ENCODE measurements around the gene AIRE.
"Not testable (repeated sequence)": the region's sequence is repeated elsewhere in the genome, so short reads cannot be mapped to it uniquely, and the experiment has no call there.

Gene AIRE

DNA sequence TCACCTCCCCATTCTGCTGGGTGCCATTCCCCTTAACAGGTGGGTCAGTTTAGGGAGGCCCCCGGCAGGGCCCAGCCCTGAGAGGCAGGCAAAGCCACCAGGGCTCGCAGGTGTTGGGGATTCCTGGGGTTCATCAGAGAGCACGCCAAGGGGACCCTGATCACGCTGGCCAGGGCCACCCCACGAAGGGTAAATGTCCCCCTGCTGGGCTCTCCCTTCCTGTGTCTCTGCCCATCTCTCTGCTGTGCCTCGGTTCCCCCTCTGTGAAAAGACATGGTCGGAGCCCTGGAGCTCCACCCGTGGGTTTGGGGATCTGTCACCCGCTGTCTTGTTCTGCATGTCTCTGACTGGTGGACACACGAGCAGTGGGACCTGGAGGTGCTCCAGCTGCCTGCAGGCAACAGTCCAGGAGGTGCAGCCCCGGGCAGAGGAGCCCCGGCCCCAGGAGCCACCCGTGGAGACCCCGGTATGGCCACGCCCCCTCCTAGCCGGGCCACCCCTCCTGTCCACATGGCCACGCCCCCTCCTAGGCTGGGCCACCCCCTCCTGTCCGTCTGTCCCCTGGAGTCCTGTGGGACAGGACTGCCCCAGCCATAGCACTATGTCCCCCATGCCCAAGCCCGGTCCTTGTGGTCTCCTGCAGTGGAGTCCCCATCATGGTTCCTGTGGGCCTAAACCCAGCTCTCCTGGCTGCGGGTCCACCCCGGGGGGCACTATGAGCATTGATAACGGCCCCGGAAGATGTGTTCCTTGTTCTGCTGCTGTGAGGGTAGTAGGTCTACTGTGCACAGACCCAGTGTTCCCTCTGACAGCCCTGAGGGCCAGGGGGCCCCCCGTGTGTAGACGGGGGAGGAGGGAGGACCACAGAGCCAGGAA, 6.5 kb downstream of the AIRE start:
- no peak for DNase-seq (ENCODE audit: low read depth)

DNA sequence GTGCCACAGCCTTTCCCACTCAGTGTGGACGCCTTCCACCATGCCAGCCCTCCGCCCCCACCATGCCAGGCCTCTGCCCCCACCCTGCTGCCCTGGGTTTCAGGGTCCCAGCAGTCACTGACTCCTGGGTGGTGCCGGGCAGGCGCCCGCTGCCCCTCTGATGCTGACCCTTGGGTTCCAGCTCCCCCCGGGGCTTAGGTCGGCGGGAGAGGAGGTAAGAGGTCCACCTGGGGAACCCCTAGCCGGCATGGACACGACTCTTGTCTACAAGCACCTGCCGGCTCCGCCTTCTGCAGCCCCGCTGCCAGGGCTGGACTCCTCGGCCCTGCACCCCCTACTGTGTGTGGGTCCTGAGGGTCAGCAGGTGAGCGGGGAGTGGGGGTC, 7.1 kb downstream of the AIRE start:
- no peak for DNase-seq (ENCODE audit: low read depth)

DNA sequence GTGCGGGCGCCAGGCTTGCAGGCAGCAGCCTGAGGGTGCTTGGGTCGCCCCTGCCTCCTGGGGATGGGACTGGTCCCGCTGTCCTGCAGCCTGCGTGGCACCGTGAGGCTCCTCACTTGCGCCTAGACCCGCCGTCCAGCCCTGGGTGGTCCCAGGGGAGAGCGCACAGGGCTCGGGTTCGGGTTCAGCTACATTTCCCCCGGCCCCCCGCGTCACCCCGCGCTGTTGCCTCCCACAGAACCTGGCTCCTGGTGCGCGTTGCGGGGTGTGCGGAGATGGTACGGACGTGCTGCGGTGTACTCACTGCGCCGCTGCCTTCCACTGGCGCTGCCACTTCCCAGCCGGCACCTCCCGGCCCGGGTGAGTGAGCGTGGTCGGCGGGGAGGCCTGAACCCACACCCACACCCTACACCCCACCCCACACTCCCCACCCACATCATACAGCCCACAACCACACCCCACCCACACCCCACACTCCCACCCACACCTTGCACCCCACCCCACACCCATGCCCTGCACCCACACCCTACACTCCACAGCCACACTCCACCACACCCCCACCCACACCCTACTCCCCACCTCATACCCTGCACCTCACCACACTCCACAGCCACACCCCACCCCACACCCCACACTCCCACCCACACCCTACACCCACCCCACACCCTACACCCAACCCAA, 8.0 kb downstream of the AIRE start:
- no peak for DNase-seq (ENCODE audit: low read depth)

DNA sequence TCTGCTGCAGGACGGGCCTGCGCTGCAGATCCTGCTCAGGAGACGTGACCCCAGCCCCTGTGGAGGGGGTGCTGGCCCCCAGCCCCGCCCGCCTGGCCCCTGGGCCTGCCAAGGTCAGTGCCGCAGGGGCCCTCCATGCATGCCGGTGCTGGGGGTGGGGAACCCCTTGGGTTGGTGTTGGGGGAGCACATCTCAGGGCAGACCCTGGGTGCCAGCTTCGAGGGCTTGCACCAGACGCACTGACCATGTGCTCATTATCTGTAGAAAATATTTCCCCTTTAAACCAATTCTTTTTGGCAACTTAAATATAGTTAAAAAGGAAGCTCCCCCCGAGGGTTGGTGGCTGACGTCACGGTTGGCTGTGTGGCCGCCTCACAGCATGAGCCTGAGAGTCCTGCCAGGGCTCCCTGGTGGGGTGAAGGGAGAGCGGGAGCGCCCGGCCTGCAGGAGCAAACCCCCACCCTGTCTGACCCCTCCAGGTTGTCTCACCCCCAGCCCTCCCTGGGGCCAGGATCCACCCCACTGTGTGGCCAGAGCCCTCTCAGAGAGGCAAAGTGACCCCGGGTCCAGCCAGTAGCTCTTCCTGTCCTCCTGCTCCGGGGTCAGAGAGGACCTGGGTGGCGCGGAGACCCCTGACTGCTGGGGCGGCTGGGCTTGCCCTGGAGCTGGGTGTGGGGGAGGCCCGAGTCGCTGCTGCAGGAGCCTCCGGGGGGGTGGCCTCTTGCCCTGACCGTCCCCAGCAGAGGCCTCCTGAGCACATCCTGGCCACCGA, 8.9 kb downstream of the AIRE start:
- DNase-seq (ENCODE audit: low read depth): no peak

DNA sequence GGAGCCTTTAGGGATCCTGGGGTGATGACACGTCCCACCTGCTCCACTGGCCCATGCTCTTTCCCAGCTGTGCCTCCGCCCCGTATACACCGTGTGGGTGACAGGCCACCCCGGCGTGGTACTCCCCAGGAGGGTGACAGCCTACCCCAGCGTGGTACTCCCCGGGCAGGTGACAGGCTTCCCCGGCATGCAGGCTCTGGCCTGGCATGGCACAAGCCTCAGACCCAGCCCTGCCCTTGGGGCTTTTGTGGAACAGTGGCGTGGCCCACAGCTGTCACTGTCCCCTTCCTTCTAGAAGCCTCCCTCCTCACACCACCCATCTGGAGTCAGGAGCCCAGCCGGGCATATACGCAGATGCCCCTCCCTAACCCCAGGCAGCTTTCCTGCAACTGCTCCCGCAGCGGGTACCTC, 9.5 kb downstream of the AIRE start:
- DNase-seq (ENCODE audit: low read depth): no peak

DNA sequence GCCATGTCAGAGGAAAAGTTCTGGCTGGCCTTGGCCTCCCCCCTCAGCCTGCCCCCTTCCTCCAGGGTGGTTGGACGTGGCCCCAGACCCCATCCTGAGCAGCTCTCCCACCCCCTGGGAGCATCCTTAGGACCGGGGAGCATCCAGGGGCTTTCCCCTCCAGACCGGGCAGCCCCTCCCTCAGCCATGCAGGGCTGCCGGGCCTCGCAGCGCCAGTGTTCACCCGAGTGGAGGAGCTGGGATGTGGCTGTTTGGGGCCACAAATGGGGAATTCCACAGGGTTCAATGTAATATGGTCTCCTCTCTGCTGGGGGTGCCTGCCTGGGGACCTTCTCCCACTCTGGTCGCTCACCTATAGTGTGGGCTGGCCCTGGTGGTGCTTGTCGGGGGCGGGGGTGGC, 10.0 kb downstream of the AIRE start:
- no peak for DNase-seq (ENCODE audit: low read depth)

DNA sequence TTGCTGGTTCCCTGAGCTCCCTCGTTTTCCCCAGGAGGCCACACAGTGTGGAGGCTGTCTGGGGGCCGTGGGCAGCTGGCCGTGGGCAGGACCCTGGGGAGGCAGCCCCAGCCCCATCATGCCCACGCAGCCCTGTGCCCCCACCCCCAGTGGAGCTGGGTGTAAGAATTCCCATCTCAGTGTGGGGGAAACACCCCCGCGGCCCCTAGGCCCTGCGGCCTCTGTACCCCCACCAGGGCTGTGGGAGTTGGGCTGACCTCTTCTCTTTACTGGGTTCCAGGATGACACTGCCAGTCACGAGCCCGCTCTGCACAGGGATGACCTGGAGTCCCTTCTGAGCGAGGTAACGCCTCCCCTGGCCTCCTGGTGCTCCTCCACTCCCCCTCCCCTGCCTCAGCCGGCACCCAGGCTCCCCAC, 10.4 kb downstream of the AIRE start:
- no peak for DNase-seq (ENCODE audit: low read depth)

DNA sequence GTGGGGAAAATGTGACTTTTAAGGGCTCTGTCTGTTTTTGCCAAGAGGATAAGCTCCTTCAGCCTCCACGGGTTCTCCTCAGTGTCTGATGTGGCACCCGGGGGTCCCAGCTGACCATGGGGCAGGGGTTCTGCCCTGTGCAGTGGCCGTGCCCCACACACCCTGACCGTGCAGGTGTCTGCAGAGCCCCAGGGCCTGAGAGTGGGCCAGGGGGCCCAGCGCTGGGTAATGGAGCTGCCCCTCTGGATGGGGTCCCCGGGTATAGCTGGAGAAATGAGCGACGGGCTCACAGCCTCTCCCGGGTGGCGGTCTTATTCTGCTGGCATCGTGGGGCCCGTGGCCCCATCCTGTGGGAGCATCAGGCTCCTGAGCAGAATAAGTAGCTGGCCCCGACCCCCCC, 11.2 kb downstream of the AIRE start:
- no peak for DNase-seq (ENCODE audit: low read depth)

DNA sequence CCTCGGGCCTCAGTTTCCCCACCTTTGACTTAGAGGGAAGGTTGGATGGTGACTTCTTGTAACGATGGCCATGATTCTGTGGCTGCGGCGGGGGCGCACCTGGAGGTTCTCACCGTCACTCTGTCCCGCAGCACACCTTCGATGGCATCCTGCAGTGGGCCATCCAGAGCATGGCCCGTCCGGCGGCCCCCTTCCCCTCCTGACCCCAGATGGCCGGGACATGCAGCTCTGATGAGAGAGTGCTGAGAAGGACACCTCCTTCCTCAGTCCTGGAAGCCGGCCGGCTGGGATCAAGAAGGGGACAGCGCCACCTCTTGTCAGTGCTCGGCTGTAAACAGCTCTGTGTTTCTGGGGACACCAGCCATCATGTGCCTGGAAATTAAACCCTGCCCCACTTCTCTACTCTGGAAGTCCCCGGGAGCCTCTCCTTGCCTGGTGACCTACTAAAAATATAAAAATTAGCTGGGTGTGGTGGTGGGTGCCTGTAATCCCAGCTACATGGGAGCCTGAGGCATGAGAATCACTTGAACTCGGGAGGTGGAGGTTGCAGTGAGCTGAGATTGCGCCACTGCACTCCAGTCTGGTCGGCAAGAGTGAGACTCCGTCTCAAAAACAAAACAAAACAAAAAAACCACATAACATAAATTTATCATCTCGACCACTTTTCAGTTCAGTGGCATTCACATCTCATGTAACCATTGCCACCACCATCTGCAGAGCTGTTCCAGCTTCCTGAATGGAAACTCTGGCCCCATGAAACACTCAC, 12.0 kb downstream of the AIRE start:
- peak; percentile 58 for DNase-seq (ENCODE audit: low read depth)

DNA sequence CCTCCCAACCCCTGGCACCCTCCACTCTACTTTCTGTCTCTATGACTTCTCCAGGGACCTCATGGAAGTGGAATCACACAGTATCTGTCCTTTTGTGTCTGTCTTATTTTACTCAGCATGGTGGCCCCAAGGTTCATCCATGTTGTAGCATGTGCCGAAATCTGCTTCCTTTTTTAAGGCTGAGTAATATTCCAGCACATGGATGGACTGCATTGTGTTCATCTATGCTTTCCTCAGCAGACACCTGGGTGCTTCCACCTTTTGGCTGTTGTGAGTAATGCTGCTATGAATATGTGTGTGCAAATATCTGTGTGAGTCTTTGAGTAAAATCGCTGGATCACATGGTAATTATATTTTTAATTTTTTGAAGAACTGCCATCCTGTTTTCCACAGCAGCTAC, 12.6 kb downstream of the AIRE start:
- no peak for DNase-seq (ENCODE audit: low read depth)

DNA sequence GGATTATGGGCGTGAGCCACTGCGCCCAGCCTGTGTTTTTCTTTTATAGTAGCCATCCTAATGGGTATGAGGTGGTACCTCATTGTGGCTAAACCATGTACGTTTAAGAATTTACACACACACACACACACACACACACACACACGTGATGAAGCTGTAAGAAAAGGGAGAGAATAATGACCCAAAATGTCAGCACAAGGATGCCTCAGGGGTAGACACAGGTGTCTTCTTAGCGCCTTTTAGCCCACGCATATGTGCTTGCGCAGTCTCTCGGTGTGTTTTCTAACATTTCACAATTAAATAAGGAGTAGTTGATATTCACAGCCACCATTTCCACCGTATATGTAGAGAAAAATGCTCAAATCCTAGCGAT, 13.4 kb downstream of the AIRE start:
- DNase-seq (ENCODE audit: low read depth): no peak

DNA sequence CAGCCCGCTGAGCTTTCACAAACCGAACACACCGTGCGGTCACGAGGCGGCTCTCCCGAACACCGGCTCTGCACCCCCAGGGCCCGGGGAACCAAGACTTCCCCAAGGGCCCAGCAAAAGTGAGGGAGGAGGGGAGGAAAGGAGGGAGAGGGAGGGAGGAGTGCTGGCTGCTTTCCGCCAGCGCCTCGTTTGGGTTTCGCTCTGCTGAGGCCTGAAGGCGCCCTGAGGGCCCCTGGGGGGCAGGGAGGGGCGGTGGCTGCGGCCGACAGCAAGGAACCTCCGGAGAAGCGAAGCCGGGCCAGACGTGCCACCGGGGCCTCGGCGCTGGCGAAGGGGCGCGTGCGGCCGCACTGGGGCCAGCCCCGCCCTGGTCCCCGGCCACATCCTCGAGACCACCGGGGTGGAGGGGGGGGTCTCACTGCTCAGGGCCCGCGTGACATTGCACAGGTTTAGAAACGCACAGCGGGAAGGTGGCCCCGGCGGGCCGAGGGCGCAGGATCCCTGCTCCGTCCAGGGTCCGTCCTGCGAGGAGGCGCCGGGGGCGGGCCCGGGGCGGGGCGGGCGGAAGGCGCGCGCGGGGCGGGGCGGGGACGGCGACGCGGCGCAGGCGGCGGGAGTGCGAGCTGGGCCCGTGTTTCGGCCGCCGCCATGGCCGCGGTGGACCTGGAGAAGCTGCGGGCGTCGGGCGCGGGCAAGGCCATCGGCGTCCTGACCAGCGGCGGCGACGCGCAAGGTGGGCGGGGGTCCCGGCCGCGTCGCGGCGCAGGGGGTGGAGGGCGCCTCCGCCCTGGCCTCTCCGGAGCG, 14.0 kb downstream of the AIRE start, which contains the start of gene PFKL:
TSS of gene PFKL (plus strand) at position 596 of the 804 bp plus-strand sequence. CDS start at position 649, 53 bp downstream.
- DNase-seq (ENCODE audit: low read depth): peak; percentile 44

DNA sequence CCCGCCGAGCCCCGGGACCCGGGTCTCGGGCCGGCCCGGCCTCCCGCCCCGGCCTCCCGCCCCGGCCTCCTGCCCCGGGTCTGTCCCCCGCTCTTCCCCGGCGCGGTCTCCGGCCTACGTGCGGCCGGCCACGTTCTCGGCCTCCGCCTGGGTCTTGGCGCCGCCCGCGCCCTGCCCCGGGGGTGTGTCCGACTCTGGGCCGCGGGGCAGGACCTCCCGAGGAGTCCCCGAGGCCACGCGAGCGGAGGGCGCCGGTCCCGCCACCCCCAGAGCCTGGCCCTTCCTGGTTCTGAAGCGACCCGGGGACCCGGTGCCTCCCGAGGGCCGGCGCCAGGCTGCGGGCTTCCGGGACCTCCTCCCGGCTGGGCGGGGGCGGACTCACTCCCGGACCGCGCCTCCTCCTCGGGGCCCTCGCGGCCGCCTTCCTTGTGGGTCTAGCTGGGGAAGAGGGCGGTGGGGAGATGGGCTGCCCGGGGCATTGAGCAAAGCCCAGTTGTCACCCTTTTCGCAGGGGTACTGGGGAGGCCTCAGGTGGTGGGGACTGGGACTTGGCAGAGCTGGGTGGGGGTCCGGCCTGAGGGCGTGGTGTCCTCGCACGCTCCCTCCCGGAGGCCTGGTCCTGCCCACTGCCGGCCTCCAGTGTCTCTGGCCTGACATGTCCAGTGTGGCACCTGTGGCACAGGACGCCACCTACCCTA, 14.7 kb downstream of the AIRE start:
- peak; percentile 45 for DNase-seq (ENCODE audit: low read depth)

DNA sequence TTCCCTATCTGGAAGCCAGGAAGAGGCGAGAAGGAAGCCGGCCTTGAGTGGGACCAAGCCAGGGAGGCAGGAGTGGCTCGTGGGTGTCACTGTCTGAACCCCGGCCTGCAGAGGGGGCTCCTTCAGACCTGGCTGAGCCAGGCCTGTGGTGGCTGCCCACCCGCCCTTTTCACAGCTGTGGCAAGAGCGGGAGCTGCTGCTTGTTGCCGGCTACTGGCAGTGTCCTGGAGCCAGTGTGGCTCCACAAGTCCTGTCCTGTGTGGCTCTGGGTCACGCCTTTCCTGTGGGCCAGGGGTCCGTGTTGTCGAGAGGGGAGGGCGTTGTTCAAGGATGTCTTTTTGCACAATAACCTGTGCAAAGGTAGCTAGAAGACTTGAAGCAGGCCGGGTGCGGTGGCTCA, 15.5 kb downstream of the AIRE start:
- no peak for DNase-seq (ENCODE audit: low read depth)

DNA sequence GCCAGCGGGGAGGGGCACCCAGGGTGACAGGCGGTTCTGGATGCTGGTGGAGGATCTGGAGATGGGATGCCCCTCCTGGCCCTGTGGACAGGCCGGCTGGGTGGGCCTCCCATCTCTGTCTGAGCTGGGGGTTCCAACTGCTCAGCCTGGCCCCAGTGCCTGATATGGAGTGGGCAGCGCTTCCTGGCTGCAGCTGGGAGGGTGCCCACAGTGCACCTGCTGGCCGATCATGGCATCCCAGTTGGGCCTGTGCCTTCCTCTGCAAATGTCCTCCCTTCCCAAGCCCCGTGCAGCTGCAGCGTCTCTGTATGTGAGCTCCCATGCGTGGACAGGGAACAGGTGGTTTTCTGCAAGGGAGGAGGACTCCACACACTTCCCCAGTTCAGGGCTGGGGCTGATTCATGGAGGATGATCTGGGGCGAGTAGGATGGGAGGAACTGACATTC, 16.3 kb downstream of the AIRE start:
- no peak for DNase-seq (ENCODE audit: low read depth)

DNA sequence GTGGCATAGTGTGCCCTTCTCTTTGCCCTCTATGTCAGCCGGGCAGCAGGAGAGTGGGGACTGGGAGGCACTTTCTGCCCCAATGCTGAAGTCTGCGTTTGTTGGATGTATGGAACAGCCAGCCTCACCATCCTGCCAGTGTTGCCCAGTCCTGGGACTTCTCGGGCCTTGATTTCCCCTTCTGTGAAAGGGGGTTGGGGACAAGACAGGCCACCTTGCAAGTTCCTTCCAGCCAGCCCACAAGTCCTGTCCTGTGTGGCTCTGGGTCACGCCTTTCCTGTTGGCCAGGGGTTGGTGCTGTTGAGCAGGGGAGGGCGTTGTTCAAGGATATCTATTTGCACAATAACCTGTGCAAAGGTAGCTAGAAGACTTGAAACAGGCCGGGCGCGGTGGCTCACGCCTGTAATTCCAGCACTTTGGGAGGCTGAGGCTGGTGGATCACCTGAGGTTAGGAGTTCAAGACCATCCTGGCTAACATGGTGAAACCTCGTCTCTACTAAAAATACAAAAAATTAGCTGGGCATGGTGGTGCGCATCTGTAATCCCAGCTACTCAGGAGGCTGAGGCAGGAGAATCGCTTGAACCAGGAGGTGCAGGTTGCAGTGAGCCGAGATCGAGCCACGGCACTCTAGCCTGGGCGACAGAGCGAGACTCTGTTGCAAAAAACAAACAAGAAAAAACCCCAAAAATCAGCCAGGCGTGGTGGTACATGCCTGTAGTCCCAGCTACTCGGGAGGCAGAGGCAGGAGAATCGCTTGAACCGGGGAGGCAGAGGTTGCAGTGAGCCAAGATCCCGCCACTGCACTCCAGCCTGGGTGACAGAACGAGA, 17.1 kb downstream of the AIRE start:
- not testable (repeated sequence) for DNase-seq (ENCODE audit: low read depth)

DNA sequence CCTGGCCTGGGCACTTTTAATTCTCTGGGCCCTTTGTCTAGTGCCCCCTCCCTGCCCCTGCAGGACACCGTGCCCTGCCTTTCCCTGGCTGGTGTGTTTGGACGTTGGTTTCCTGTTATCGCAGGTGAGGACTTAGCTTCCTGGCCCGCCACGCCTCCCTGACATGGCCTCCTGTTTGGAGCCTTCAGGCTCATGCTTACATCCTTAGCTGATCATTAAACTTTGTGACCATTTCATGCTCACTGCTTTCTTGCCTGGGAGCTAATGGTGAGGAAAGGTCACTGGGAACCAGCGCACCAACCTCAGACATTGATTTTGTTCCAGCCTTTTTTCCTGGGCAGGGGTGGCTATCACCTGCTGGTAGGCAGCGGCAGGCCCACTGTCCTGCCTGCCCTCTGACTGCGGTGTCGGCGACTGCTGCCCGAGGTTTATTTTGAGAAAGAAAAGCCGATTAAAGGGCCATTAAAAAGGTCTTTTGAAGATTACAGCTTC, 17.9 kb downstream of the AIRE start:
- DNase-seq (ENCODE audit: low read depth): no peak

DNA sequence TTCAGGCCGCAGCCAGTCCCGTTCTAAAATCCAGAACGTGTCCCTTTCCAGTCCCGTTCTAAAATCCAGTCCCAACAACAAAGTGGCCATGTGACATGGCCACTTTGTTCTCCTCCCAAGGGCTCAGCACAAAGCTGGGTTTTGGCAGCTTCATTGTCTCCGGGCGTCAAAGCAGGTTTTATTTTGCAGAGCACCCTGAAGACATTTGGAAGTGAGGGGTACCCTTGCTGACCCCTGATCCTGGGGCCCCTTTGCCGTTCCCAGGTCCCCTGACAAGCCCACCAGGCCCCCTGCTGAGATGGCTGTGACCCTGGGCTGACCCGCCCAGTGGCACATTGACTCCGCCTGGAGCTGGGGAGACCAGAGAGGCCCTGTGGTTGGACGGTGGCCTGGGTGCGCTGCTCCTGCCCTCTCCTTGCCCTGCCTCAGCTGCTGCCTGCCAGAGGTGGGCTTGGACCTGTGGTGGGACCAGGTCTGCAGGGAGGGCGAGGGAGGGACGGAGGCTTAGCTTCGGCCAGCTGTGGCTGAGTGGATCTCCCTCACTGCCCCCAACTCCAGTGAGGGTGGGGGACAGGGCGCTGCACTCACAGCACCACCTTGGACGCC, 18.4 kb downstream of the AIRE start:
- no peak for DNase-seq (ENCODE audit: low read depth)

DNA sequence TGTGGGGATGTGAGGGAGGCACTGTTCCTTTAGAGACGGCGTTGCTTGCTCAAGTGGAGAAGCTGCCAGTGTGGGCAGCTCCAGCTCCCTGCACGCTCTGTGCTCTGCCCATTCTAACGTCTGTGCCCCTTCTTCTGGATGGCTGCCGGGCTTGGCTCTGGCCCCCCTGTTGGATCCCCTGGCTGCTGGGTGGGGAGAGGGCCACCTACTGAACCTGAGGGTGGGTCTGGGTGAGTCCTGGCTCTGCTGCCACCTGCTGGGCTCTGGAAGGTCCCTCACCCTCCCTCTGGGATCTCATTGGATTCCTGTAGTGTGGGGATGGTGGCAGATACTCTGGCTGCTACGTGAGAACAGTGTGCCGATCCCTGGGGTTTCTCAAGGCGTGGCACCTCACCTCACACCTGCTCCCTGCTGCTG, 19.2 kb downstream of the AIRE start:
- DNase-seq (ENCODE audit: low read depth): peak; percentile 18

All from stimulated activated CD8-positive, alpha-beta memory T cell treated with anti-CD3 and anti-CD28 coated beads, Interleukin-4, amount 100 ng/mL, for 24 hours (primary cell).